Neural cell (in vitro differentiated cells): ENCODE measurements around the gene TRIM63. TPM values are rescaled to one million over a fixed set of nuclear protein-coding genes. Genes with fewer than 3 reads are reported as not detected.

Source experiments
- H2AFZ ChIP-seq: fragments of 200-600, 300-800 bp; sonication (generic), shearing (Covaris generic); 2 replicates; pipeline ENCODE4 v1.6.0; 2014; ENCODE audit warnings: low read depth, mild to moderate bottlenecking, antibody characterized with exemption, low read length, moderate library complexity
- H3F3A ChIP-seq: fragments of 200-600 bp; shearing (Covaris generic); 2 replicates; pipeline ENCODE4 v1.6.1; 2016; ENCODE audit warnings: mild to moderate bottlenecking, moderate library complexity, mixed read lengths, antibody characterized with exemption, low read length; ENCODE audit not compliant: insufficient read depth, poor library complexity, severe bottlenecking
- H3K27ac ChIP-seq: fragments of 200-600, 300-800 bp; sonication (generic), shearing (Covaris generic); 2 replicates; pipeline ENCODE4 v1.5.1; 2014; ENCODE audit warnings: mild to moderate bottlenecking, low read length, moderate library complexity
- H3K27me3 ChIP-seq: fragments of 300-800, 200-600 bp; sonication (generic), shearing (Covaris generic); 2 replicates; pipeline ENCODE4 v1.6.0; 2014; ENCODE audit warnings: mild to moderate bottlenecking, low read depth, low read length, moderate library complexity; ENCODE audit not compliant: insufficient read depth
- H3K36me3 ChIP-seq: fragments of 300-800, 200-600 bp; sonication (generic), shearing (Covaris generic); 2 replicates; pipeline ENCODE4 v1.5.1; 2014; ENCODE audit warnings: mild to moderate bottlenecking, antibody characterized with exemption, low read length, moderate library complexity; ENCODE audit not compliant: insufficient read depth
- H3K4me2 ChIP-seq: fragments of 300-800, 200-600 bp; sonication (generic), shearing (Covaris generic); 2 replicates; pipeline ENCODE4 v1.6.0; 2014; ENCODE audit warnings: mild to moderate bottlenecking, low read length
- H3K4me3 ChIP-seq: fragments of 300-800, 200-600 bp; sonication (generic), shearing (Covaris generic); 2 replicates; pipeline ENCODE4 v1.5.1; 2014; ENCODE audit warnings: mild to moderate bottlenecking, low read length, moderate library complexity
- H3K79me2 ChIP-seq: fragments of 200-600 bp; shearing (Covaris generic); replicated peaks from 2 replicates; pipeline ENCODE4 v1.6.0; 2014; ENCODE audit warnings: mild to moderate bottlenecking, low read length, moderate library complexity; ENCODE audit not compliant: insufficient read depth
- H3K9ac ChIP-seq: fragments of 300-800, 200-600 bp; sonication (generic), shearing (Covaris generic); 2 replicates; pipeline ENCODE4 v1.6.1; 2016; ENCODE audit warnings: mild to moderate bottlenecking, low read length, mixed read lengths
- H3K9me2 ChIP-seq: fragments of 200-600 bp; shearing (Covaris generic); 2 replicates; pipeline ENCODE4 v1.6.1; 2016; ENCODE audit warnings: mild to moderate bottlenecking, low read length, mixed read lengths; ENCODE audit not compliant: insufficient read depth
- H3K9me3 ChIP-seq: fragments of 200-600, 300-800 bp; sonication (generic), shearing (Covaris generic); 2 replicates; pipeline ENCODE4 v1.6.1; 2016; ENCODE audit warnings: mild to moderate bottlenecking, mixed run types, low read length, moderate library complexity, mixed read lengths
- H4K20me1 ChIP-seq: fragments of 200-600 bp; shearing (Covaris generic); 2 replicates; pipeline ENCODE4 v1.6.1; 2016; ENCODE audit warnings: mild to moderate bottlenecking, mixed run types; ENCODE audit not compliant: insufficient read depth
- CTCF ChIP-seq: fragments of 450-650 bp; IDR thresholded peaks from 2 replicates; pipeline ENCODE4 v1.5.1; 2014; ENCODE audit warnings: antibody characterized with exemption, mild to moderate bottlenecking, moderate library complexity; ENCODE audit not compliant: poor library complexity, severe bottlenecking
- EP300 ChIP-seq: fragments of 450-650 bp; conservative IDR thresholded peaks from 2 replicates; pipeline ENCODE4 v1.6.1; 2014; ENCODE audit warnings: antibody characterized with exemption, mild to moderate bottlenecking, moderate library complexity; ENCODE audit not compliant: poor library complexity, severe bottlenecking
- EZH2 ChIP-seq: fragments of 200-600, 300-800 bp; shearing (Covaris generic), sonication (generic); IDR thresholded peaks from 2 replicates; pipeline ENCODE4 v1.6.1; 2014; ENCODE audit warnings: antibody characterized with exemption, low read length, borderline replicate concordance, mild to moderate bottlenecking; ENCODE audit not compliant: insufficient read depth, poor library complexity, severe bottlenecking
- MXI1 ChIP-seq: fragments of 450-650 bp; conservative IDR thresholded peaks from 2 replicates; pipeline ENCODE4 v1.6.1; 2014; ENCODE audit warnings: antibody characterized with exemption, mild to moderate bottlenecking; ENCODE audit not compliant: poor library complexity, severe bottlenecking
- POLR2AphosphoS5 ChIP-seq: IDR thresholded peaks from 2 replicates; pipeline ENCODE4 v1.6.1; 2012
- RAD21 ChIP-seq: fragments of 450-650 bp; conservative IDR thresholded peaks from 2 replicates; pipeline ENCODE4 v1.6.1; 2014; ENCODE audit warnings: antibody characterized with exemption, mild to moderate bottlenecking, moderate library complexity
- REST ChIP-seq: IDR thresholded peaks from 2 replicates; pipeline ENCODE4 v1.6.1; 2012; ENCODE audit warnings: borderline replicate concordance
- SMC3 ChIP-seq: fragments of 450-650 bp; conservative IDR thresholded peaks from 2 replicates; pipeline ENCODE4 v1.6.1; 2014; ENCODE audit warnings: antibody characterized with exemption, mild to moderate bottlenecking, moderate library complexity; ENCODE audit not compliant: poor library complexity
- TAF1 ChIP-seq: IDR thresholded peaks from 2 replicates; pipeline ENCODE4 v1.6.1; 2012; ENCODE audit warnings: low read depth
- polyA plus RNA-seq: library from polyadenylated mRNA; depleted of rRNA; stranded (reverse); fragments of >200 nt; gene quantifications from 2 replicates; pipeline ENCODE4 v1.2.3, GENCODE V29; 2014

Gene TRIM63
- polyA plus RNA-seq, 1 donor from 2014 or later, result not detected

- no peaks in the 10 kb centered on the region for H3K36me3 ChIP-seq
- H3K9ac ChIP-seq, result no peak overlapping the region
- no peak overlapping the region for H3K4me3 ChIP-seq
- H3K27ac ChIP-seq, result no peak overlapping the region
- no peak overlapping the region for H3K4me2 ChIP-seq
- H3F3A ChIP-seq, result no peaks in the 10 kb centered on the region
- no peaks in the 10 kb centered on the region for H4K20me1 ChIP-seq
- no peak overlapping the region for H2AFZ ChIP-seq
- H3K9me3 ChIP-seq, result no peaks in the 10 kb centered on the region
- H3K79me2 ChIP-seq, result no peaks in the 10 kb centered on the region
- no peaks in the 10 kb centered on the region for H3K27me3 ChIP-seq
- no peaks in the 10 kb centered on the region for H3K9me2 ChIP-seq
- TF ChIP-seq REST (no peak), SMC3 (no peak), RAD21 (no peak), MXI1 (no peak), EZH2 (no peak), CTCF (no peak), POLR2AphosphoS5 (no peak), TAF1 (no peak), EP300 (no peak)
Measured at GRCh38 chr1:26020330-26020768, 47.1 kb downstream of the TRIM63 start.

GRCh38 chr1:26019641-26020315 is 47.7 kb downstream of the TRIM63 start:
- no peak overlapping the region for H3K27ac ChIP-seq
- no peaks in the 10 kb centered on the region for H3F3A ChIP-seq
- no peak overlapping the region for H3K4me2 ChIP-seq
- no peaks in the 10 kb centered on the region for H3K9me2 ChIP-seq
- H3K4me3 ChIP-seq, result no peak overlapping the region
- H3K79me2 ChIP-seq, result no peaks in the 10 kb centered on the region
- no peaks in the 10 kb centered on the region for H3K27me3 ChIP-seq
- H4K20me1 ChIP-seq, result no peaks in the 10 kb centered on the region
- H3K36me3 ChIP-seq, result no peaks in the 10 kb centered on the region
- H3K9ac ChIP-seq, result no peak overlapping the region
- H2AFZ ChIP-seq, result no peak overlapping the region
- TF ChIP-seq EZH2 (no peak), TAF1 (no peak), RAD21 (no peak), REST (no peak), MXI1 (no peak), POLR2AphosphoS5 (no peak), CTCF (no peak), EP300 (no peak), SMC3 (no peak)
- no peaks in the 10 kb centered on the region for H3K9me3 ChIP-seq
